Osteoblast (primary cell): Measurements from ENCODE around the gene TSPAN33. TPM values are rescaled to one million over a fixed set of nuclear protein-coding genes. Genes with fewer than 3 reads are reported as not detected.
A peak's percentile ranks its signal among the peaks of the same experiment; 100 is the strongest.
"Not testable (repeated sequence)": the region's sequence is repeated elsewhere in the genome, so short reads cannot be mapped to it uniquely, and the experiment has no call there.

Experiments
- DNase-seq: peaks from one replicate; pipeline ENCODE4 v3.0.0; 2011; ENCODE audit warnings: low spot score, mixed read lengths; ENCODE audit not compliant: insufficient read length; ENCODE audit errors: missing footprints
- H2AFZ ChIP-seq: 2 replicates; pipeline ENCODE4 v1.6.0; 2011; ENCODE audit warnings: mild to moderate bottlenecking, low read length
- H3K27ac ChIP-seq: 2 replicates; pipeline ENCODE4 v1.5.1; 2011; ENCODE audit warnings: mild to moderate bottlenecking, low read depth, low read length, moderate library complexity
- H3K27me3 ChIP-seq: 2 replicates; pipeline ENCODE4 v1.6.0; 2012; ENCODE audit warnings: mild to moderate bottlenecking, control low read depth, inconsistent platforms, low read length, moderate library complexity; ENCODE audit not compliant: insufficient read depth
- H3K36me3 ChIP-seq: 2 replicates; pipeline ENCODE4 v1.5.1; 2011; ENCODE audit warnings: mild to moderate bottlenecking, low read length, control low read depth, moderate library complexity; ENCODE audit not compliant: insufficient read depth
- H3K4me1 ChIP-seq: 2 replicates; pipeline ENCODE4 v1.5.1; 2011; ENCODE audit warnings: mild to moderate bottlenecking, low read length, control low read depth, moderate library complexity; ENCODE audit not compliant: insufficient read depth
- H3K4me2 ChIP-seq: 2 replicates; pipeline ENCODE4 v1.6.0; 2011; ENCODE audit warnings: mild to moderate bottlenecking, low read length; ENCODE audit not compliant: insufficient read depth
- H3K4me3 ChIP-seq: fragments of 200-600 bp; sonication (generic); 3 replicates; pipeline ENCODE4 v1.5.1; 2012; ENCODE audit warnings: mild to moderate bottlenecking, low read length, inconsistent platforms; ENCODE audit not compliant: insufficient read depth
- H3K79me2 ChIP-seq: 2 replicates; pipeline ENCODE4 v1.6.0; 2012; ENCODE audit warnings: mild to moderate bottlenecking, low read length, control low read depth, inconsistent platforms; ENCODE audit not compliant: insufficient read depth
- H3K9me3 ChIP-seq: 2 replicates; pipeline ENCODE4 v1.5.1; 2011; ENCODE audit warnings: low read depth, low read length, control low read depth
- H4K20me1 ChIP-seq: 2 replicates; pipeline ENCODE4 v1.6.0; 2012; ENCODE audit warnings: mild to moderate bottlenecking, low read length, control low read depth; ENCODE audit not compliant: insufficient read depth
- CTCF ChIP-seq: IDR thresholded peaks from 2 replicates; pipeline ENCODE4 v1.5.1; 2011; ENCODE audit warnings: mild to moderate bottlenecking, low read depth, low read length, moderate library complexity; ENCODE audit errors: extremely low read depth
- total RNA-seq: library from RNA; depleted of rRNA; stranded (reverse); fragments of >200 nt; gene quantifications from 2 replicates; pipeline ENCODE4 v1.2.3, GENCODE V29; 2012

TSPAN33 gene
- total RNA-seq, 1 donor = 0.36 TPM

GRCh38 chr7:129169171-129169671 is 24.7 kb downstream of the TSPAN33 start:
- DNase-seq = peak; percentile 90
- H3K27me3 ChIP-seq = peaks cover 18% of the 10 kb centered on the region
- peak overlapping the region; percentile 81 for H3K4me2 ChIP-seq
- H4K20me1 ChIP-seq = no peaks in the 10 kb centered on the region
- H2AFZ ChIP-seq = peak overlapping the region; percentile 81
- peak overlapping the region; percentile 71 for H3K4me3 ChIP-seq
- H3K27ac ChIP-seq = no peak overlapping the region
- TF ChIP-seq CTCF = no peak
- no peaks in the 10 kb centered on the region for H3K9me3 ChIP-seq
- no peaks in the 10 kb centered on the region for H3K36me3 ChIP-seq
- H3K79me2 ChIP-seq = no peaks in the 10 kb centered on the region
- peaks cover 6% of the 10 kb centered on the region for H3K4me1 ChIP-seq

GRCh38 chr7:129169686-129170440 is 25.4 kb downstream of the TSPAN33 start:
- H2AFZ ChIP-seq = peak overlapping the region; percentile 81
- H3K79me2 ChIP-seq = no peaks in the 10 kb centered on the region

GRCh38 chr7:129170441-129171021 is 26.0 kb downstream of the TSPAN33 start:
- Histone ChIP-seq H2AFZ (peak overlapping the region; percentile 81), H3K27me3 (peaks cover 22% of the 10 kb centered on the region), H3K27ac (no peak overlapping the region), H3K36me3 (no peaks in the 10 kb centered on the region), H3K4me1 (peaks cover 6% of the 10 kb centered on the region), H3K4me3 (no peak overlapping the region), H3K4me2 (no peak overlapping the region), H4K20me1 (no peaks in the 10 kb centered on the region), H3K9me3 (no peaks in the 10 kb centered on the region), H3K79me2 (no peaks in the 10 kb centered on the region)
- DNase-seq = peak; percentile 25
- no peak for TF ChIP-seq CTCF

More at GRCh38 chr7:129169686-129170440, 25.4 kb downstream of the TSPAN33 start:
- peak; percentile 43 for DNase-seq
- no peaks in the 10 kb centered on the region for H4K20me1 ChIP-seq
- H3K27me3 ChIP-seq = peaks cover 22% of the 10 kb centered on the region
- H3K4me2 ChIP-seq = peak overlapping the region; percentile 81
- peak overlapping the region; percentile 71 for H3K4me3 ChIP-seq
- H3K36me3 ChIP-seq = no peaks in the 10 kb centered on the region
- H3K4me1 ChIP-seq = peaks cover 6% of the 10 kb centered on the region
- H3K27ac ChIP-seq = no peak overlapping the region
- TF ChIP-seq CTCF = no peak
- H3K9me3 ChIP-seq = no peaks in the 10 kb centered on the region

- not testable (repeated sequence) for H3K4me2 ChIP-seq, H3K36me3 ChIP-seq, H3K9me3 ChIP-seq, DNase-seq, H3K79me2 ChIP-seq, H3K4me1 ChIP-seq, H3K27ac ChIP-seq, H3K4me3 ChIP-seq, H2AFZ ChIP-seq, H4K20me1 ChIP-seq
- peaks cover 15% of the 10 kb centered on the region for H3K27me3 ChIP-seq
These were observed 29.4 kb downstream of the TSPAN33 start for GRCh38 chr7:129173861-129174260.
